Stimulated activated CD8-positive, alpha-beta memory T cell treated with anti-CD3 and anti-CD28 coated beads, Interleukin-12 subunit alpha, Interleukin-12 subunit beta, amount 100 ng/mL, for 1 hour (primary cell): ENCODE measurements around the gene BNC2.

Experiments used
- DNase-seq: peaks from one replicate; pipeline ENCODE4 v3.0.0-alpha.2; 2020; ENCODE audit warnings: low read depth

Gene BNC2

GRCh38 chr9:16595227-16595626, 275.2 kb downstream of the BNC2 start:
- DNase-seq = no peak

DNA sequence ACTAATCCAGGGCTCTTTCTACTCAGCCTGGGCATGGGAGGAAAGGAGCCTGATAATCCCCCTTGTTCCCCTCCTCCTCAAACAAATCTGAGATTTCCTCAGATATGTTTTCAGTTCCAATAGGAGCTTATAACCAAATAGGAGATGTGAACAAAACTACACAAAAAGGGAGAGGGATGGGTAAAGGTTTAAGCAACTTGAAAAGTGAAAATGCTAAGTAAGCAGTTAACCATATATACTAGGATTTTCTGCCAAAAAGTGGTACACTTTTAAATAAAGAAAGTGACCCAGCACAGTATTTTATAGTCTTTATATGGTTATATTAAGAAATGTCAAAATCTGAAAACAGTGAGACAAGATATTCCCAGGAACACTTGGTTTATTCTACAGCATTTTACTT, 275.7 kb downstream of the BNC2 start:
- no peak for DNase-seq

- DNase-seq = no peak
Observed at GRCh38 chr9:16593746-16594145, 276.7 kb downstream of the BNC2 start.

GRCh38 chr9:16591092-16591491, 279.4 kb downstream of the BNC2 start:
- no peak for DNase-seq

- DNase-seq = no peak
Observed at GRCh38 chr9:16585591-16585990, 284.9 kb downstream of the BNC2 start.

- no peak for DNase-seq
Observed at GRCh38 chr9:16579872-16580432, 290.5 kb downstream of the BNC2 start.

GRCh38 chr9:16575986-16576245, 294.6 kb downstream of the BNC2 start:
- DNase-seq = no peak

- no peak for DNase-seq
Observed at GRCh38 chr9:16575142-16575985, 295.1 kb downstream of the BNC2 start.

DNA sequence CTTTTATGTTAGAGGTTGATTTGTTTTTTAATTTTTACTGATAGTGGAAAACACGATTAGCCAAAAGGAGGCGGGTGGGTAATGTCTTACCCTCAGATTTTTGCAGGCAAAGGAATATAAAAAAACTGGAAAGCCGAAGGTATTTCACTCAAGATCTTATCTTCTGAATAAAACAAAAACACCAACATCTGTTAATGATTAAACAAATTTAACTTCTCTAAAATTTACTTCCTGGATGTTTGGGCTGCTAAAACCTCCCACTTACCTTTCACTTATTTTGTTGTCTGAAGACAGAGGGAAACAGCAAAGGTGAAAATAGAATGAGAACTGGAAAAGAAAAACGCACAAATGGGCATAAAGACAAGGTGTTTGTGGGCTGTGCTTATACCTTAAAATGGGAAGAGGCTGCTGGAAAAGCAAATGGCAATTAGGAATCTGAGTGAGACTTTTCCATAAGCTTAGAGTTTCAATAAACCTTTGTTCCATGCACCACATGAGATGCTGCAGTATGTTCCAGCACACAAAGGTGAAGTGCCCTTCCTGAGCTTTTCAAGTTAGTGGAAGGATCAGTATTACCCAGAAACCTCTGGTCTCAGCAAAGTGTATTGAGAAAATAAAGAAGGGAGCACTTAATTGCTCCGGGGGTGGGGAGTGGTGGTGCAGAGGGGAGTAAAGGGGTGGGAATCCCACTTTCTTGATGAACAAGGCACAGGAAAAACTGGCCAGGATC, 298.3 kb downstream of the BNC2 start:
- no peak for DNase-seq

GRCh38 chr9:16571127-16571802, 299.2 kb downstream of the BNC2 start:
- DNase-seq = no peak

DNA sequence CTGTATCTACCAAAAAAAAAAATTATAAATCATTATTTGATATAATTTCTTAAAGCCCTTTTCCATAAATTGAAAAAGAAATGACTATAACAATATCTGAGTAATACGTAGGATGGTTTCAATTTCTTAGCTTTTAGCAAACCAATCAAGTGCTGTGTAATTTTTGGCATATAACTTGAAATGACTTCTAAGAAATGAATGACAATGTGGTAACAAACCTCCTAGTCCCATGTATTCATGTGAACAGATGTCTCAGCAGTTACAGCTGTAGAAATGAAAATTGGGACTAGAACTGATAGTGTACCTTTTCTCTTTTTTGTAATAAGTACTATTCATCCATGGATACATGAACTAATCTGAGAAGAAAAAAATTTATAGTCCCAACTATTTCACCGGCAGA, 307.0 kb downstream of the BNC2 start:
- no peak for DNase-seq

- no peak for DNase-seq
Observed at GRCh38 chr9:16561121-16561520, 309.3 kb downstream of the BNC2 start.

GRCh38 chr9:16559418-16560188, 310.9 kb downstream of the BNC2 start:
- no peak for DNase-seq

GRCh38 chr9:16555802-16556201, 314.7 kb downstream of the BNC2 start:
- no peak for DNase-seq

DNA sequence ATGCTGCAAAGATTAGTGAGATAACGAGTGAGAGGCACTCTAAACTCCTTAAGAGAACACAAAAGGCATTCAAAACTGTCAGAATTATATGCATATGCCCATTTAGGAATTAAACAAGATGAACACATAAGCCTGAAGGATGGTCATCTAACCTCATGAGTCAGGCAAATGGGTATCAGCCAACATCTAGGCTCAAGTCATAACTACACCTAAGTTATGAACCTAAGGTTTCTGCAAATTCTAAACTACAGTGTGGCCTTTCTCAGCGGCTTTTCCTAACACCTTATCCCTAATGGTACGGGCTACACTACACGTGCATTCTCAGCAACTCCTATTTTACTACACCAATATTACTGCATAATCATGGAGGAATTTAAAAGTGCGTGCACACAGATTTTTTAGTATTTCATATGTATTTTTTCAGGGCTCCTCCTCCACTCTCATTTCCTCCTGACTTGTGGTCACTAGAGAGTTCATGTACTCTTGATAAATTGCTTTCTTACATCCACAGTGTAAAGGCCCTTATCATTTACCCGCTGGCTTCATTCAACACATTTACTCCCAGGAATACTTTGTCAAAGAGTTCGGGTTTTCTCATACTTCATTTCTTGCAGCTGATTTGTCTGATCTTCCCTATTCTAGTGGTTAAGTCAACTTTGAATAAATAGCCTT, 316.5 kb downstream of the BNC2 start:
- DNase-seq = no peak

DNA sequence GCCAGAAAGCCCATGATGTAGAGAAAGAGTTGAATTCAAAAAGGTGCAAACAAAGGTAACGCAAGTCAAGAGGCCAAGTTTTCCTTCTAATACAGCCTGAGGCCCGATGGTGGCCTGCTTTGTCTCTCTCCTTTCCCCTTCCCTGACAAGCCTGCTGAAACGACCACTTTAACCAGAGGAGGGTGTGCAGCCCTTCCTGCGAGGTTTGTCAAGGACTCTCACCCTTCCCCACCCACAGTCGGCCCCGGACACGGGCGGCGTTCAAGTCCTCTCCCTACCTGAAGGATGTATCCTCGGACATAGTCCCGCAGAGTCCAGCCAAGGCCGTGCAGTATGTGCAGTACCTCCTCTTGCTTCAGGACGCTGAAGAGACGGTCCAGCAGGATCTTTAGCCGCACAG, 318.2 kb downstream of the BNC2 start:
- DNase-seq = no peak

DNA sequence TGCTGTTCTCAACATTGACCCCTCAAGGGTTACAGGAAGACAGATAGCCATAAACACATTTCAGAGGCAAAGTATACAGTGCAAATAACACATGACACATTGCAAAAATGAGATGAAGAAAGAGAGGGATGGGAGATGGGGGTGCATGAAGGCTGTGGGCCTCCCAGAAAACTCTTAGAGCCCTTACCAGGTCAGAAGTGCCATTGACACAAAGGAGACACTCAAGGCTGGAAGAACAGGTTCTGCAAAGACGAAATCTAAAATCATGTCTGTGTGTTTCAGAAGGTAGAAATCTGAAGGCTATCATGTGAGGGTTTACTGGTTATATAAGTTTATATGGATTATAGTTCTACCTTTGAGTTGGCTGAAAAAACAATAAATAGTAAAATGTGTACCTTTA, 318.8 kb downstream of the BNC2 start:
- DNase-seq = no peak

GRCh38 chr9:16545639-16546038, 324.8 kb downstream of the BNC2 start:
- no peak for DNase-seq

DNA sequence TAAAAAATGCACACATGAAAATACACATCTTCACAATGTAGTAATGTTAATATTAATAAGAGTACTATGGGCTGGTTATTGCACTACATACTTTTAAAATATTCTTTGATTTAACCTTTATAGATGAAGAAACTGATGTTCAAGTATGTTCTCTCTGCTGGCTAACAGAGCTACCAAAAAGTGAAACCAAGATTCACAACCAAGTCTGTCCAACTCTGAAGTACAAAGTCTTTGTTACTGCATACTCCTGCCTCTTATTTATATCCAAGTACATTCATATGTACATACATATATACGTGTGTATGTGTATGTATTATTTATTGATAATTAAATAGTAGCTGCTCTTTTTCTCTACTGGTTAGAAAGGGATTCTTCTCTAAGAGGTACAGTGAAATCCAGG, 325.6 kb downstream of the BNC2 start:
- DNase-seq = no peak

GRCh38 chr9:16543686-16544085, 326.8 kb downstream of the BNC2 start:
- no peak for DNase-seq

- no peak for DNase-seq
Observed at GRCh38 chr9:16543225-16543624, 327.2 kb downstream of the BNC2 start.

- DNase-seq = no peak
Observed at GRCh38 chr9:16542290-16542689, 328.2 kb downstream of the BNC2 start.
